Fibroblast of mammary gland (primary cell): ENCODE data around the gene DSP.

Experiments
- DNase-seq: peaks from one replicate; pipeline ENCODE4 v3.0.0-alpha.2; 2010; ENCODE audit warnings: low read depth
- H3K4me3 ChIP-seq: 2 replicates; pipeline ENCODE4 v1.5.1; 2011; ENCODE audit warnings: low read depth, mild to moderate bottlenecking, low read length, moderate library complexity; ENCODE audit not compliant: control insufficient read depth
- CTCF ChIP-seq: conservative IDR thresholded peaks from 2 replicates; pipeline ENCODE4 v1.5.1; 2011; ENCODE audit warnings: low read depth, low read length, inconsistent platforms; ENCODE audit not compliant: control insufficient read depth, insufficient read depth

The DSP gene

DNA sequence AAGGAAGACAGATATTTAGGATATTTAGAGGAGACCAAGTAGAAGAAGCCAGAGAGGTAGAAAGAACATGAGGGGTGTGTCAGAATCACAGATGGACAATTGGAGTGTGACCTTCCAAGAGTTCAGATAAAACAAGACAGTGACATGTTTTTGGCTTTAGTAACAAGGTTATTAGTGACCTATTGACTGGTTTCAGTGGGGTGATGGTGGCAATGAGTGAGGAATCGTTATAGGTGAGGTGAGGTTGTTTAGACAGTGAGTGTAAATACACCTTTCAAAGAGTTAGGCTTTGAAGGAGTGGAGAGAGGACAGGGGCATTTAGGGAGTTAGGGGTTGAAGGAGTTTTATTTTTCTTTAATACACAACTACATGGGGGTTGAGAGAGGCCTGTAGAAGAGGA is 51.8 kb downstream of the DSP start:
- no peak for DNase-seq
- H3K4me3 ChIP-seq = no peak overlapping the region
- TF ChIP-seq CTCF = no peak

- TF ChIP-seq CTCF = no peak
- no peak overlapping the region for H3K4me3 ChIP-seq
- DNase-seq = no peak
These were observed 53.2 kb downstream of the DSP start for GRCh38 chr6:7594579-7595125.

- no peak for DNase-seq
- no peak overlapping the region for H3K4me3 ChIP-seq
- no peak for TF ChIP-seq CTCF
These were observed 62.5 kb downstream of the DSP start for GRCh38 chr6:7604003-7604402.

DNA sequence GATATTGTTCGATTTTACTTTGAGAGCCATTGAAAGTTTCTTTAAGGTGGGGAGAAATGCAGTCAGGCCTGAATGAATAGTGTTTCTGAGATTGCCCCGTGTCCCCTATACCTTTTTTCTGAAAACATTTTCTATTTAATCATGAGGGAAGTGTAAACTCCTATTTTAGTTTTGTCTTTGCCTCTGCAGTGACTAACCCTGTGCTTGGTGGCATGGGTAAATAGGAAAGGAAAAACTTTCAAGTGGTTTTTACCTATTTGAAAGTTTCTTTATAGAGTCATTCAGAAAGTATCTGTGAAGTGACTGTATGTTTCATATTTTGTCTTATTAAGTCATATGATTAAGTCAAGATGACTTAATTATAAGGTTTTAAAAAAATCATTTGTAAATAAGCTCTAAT is 63.0 kb downstream of the DSP start:
- no peak for TF ChIP-seq CTCF
- no peak for DNase-seq
- H3K4me3 ChIP-seq = no peak overlapping the region

DNA sequence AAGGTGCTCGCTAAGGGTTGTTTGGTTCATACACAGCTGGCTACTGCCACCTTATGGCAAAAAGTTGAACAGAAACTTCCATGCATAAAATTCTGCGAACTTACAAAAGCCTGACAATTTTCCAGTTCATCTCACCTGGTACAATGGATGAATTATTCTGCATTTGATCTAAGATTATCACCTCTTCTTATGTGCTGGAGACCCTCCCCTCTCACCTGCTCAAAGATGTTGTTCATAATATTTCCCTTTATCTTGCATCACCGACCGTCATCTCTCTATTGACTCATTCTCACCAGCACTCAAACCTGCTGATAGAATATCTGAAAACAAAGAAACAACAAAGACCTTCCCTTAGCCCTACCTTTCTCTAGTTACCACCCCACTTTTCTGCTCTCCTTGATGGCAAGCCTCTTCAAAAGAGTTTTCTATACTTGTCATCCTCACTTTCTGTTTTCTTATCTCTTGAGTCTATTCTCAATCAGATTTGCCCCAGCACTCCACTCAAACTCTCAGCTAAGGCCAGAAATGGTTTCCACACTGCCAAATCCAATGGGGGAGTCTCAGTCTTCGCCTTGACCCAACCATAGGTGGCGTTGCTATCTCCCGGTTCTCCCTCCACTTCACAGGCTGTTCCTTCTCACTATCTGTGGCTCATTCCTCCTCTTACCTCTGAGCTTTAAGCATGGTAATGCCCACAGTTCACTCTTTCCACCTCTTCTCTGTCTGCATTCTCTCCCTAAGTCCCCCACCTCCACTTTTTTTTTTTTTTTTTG is 74.3 kb downstream of the DSP start:
- peak; percentile 71 for DNase-seq
- H3K4me3 ChIP-seq = no peak overlapping the region
- peak; percentile 89 for TF ChIP-seq CTCF

GRCh38 chr6:7617801-7618764 is 76.6 kb downstream of the DSP start:
- H3K4me3 ChIP-seq = no peak overlapping the region
- DNase-seq = peak; percentile 82
- no peak for TF ChIP-seq CTCF
